Measurements from ENCODE around the gene CNR2. TPM values are rescaled to one million over a fixed set of nuclear protein-coding genes. Genes with fewer than 3 reads are reported as not detected.

Gene CNR2
- total RNA-seq, 2 donors from 2014 or later, result 0.13 to 0.85 TPM

DNA sequence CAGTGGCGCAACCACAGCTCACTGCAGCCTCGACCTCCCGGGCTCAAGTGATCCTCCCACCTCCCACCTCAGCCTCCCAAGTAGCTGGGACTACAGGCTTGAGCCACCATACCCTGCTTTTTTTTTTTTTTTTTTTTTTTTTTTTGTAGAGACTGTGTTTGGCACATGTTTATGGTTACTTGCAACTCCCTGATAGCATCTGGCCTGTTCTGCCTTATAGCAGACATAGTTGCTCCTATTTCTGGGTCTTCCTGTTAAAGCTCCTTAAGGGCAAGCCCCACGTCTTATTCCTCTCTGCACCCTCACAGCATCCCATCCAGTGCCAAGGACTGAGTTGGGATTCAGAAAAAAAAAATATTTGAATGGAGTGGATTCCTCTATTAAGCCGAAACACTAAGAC, 17.1 kb upstream of the CNR2 start:
- Mint-ChIP-seq H3K27ac (no peak overlapping the region), H3K36me3 (ENCODE audit: low read depth) (no peaks in the 10 kb centered on the region), H3K4me1 (peaks cover 2% of the 10 kb centered on the region), H3K27me3 (peaks cover 17% of the 10 kb centered on the region), H3K4me3 (no peak overlapping the region)
- DNase-seq, result no peak
- H3K9me3 ChIP-seq (ENCODE audit: control insufficient read depth, low read length, poor library complexity, severe bottlenecking), result no peaks in the 10 kb centered on the region
- ATAC-seq, result no peak

DNA sequence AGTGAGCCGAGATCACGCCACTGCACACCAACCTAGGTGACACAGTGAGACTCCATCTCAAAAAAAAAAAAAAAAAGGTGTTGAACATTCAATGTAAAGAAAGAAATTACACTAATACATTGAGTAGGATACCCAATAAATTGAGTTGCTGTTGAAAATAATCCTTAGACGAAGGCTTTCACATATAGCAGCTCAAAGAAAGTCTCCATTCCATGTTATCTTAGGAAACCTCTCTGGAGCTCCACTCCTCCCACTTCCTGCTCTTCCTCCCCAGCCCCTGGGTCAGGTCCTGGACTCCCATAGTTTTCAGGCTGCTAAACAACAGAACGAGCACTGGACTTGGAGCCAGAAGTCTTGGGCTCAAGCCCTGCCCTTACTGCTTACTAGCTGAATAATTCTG, 15.6 kb upstream of the CNR2 start:
- Mint-ChIP-seq H3K36me3 (ENCODE audit: low read depth) (no peaks in the 10 kb centered on the region), H3K27me3 (peaks cover 17% of the 10 kb centered on the region), H3K4me1 (peaks cover 2% of the 10 kb centered on the region), H3K4me3 (no peak overlapping the region), H3K27ac (no peak overlapping the region)
- ATAC-seq, result no peak
- H3K9me3 ChIP-seq (ENCODE audit: control insufficient read depth, low read length, poor library complexity, severe bottlenecking), result no peaks in the 10 kb centered on the region
- DNase-seq, result no peak

DNA sequence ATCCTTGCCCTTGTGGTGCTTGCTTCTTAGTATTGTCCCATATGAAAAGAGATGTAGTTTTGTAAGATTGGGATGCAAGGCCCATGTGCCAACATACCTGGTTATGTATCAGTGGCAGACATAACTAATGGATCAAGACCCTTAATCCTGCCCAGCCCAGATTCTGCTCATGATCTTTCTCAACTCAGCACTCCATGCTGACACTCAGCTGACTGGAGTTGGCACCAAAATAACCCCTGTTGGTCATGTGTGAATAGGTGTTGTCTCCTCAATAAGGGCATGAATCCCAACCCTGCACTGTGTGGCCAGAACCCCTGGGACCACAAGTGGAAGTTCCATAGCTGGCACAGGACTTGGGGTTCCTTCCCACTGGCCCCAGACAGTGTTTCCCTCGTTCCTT, 13.9 kb upstream of the CNR2 start:
- no peak for DNase-seq
- no peaks in the 10 kb centered on the region for H3K9me3 ChIP-seq (ENCODE audit: control insufficient read depth, low read length, poor library complexity, severe bottlenecking)
- Mint-ChIP-seq H3K27ac (peak overlapping the region; percentile 24), H3K4me1 (peaks cover 2% of the 10 kb centered on the region), H3K27me3 (peaks cover 17% of the 10 kb centered on the region), H3K4me3 (no peak overlapping the region), H3K36me3 (ENCODE audit: low read depth) (no peaks in the 10 kb centered on the region)
- no peak for ATAC-seq

DNA sequence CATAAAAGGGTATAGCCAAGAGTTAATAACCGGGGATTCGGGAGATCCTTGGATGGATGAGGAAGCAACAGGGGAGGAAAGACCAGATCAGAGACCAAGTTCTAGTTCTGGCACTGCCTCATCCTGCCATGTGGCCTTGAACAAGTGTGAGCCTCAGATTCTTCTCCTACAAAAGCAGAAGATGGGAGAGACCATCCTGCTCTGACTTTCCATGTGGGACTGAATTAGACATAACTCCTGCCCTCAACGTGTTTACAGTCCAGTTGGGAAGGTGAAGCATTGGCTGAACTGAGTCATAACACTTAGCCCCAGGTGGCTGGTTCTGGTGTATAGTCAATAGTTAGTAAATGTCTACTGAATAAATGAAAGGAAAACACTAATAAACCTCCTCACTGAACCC, 12.1 kb upstream of the CNR2 start:
- H3K4me1 Mint-ChIP-seq, result peaks cover 2% of the 10 kb centered on the region
- DNase-seq, result no peak
- H3K4me3 Mint-ChIP-seq, result no peak overlapping the region
- H3K27ac Mint-ChIP-seq, result no peak overlapping the region
- no peaks in the 10 kb centered on the region for H3K9me3 ChIP-seq (ENCODE audit: control insufficient read depth, low read length, poor library complexity, severe bottlenecking)
- H3K27me3 Mint-ChIP-seq, result peaks cover 17% of the 10 kb centered on the region
- no peak for ATAC-seq
- H3K36me3 Mint-ChIP-seq (ENCODE audit: low read depth), result no peaks in the 10 kb centered on the region

DNA sequence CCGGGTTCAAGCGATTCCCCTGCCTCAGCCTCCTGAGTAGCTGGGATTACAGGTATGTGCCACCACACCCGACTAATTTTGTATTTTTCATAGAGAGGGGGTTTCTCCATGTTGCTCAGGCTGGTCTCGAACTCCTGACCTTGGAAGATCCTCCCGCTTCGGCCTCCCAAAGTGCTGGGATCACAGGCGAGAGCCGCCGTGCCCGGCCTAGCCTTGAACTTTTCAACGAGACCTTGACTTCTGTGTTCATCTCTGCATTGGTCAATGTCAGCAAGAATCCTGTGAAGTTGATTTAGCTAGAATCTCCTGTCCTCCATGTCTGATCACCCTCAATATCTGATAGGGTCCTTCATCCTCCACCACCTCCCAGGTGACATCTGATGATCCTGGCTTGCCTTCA, 11.4 kb upstream of the CNR2 start:
- Mint-ChIP-seq H3K27me3 (peaks cover 17% of the 10 kb centered on the region), H3K27ac (no peak overlapping the region), H3K4me3 (no peak overlapping the region), H3K36me3 (ENCODE audit: low read depth) (no peaks in the 10 kb centered on the region), H3K4me1 (peaks cover 5% of the 10 kb centered on the region)
- no peak for DNase-seq
- no peaks in the 10 kb centered on the region for H3K9me3 ChIP-seq (ENCODE audit: control insufficient read depth, low read length, poor library complexity, severe bottlenecking)
- no peak for ATAC-seq

DNA sequence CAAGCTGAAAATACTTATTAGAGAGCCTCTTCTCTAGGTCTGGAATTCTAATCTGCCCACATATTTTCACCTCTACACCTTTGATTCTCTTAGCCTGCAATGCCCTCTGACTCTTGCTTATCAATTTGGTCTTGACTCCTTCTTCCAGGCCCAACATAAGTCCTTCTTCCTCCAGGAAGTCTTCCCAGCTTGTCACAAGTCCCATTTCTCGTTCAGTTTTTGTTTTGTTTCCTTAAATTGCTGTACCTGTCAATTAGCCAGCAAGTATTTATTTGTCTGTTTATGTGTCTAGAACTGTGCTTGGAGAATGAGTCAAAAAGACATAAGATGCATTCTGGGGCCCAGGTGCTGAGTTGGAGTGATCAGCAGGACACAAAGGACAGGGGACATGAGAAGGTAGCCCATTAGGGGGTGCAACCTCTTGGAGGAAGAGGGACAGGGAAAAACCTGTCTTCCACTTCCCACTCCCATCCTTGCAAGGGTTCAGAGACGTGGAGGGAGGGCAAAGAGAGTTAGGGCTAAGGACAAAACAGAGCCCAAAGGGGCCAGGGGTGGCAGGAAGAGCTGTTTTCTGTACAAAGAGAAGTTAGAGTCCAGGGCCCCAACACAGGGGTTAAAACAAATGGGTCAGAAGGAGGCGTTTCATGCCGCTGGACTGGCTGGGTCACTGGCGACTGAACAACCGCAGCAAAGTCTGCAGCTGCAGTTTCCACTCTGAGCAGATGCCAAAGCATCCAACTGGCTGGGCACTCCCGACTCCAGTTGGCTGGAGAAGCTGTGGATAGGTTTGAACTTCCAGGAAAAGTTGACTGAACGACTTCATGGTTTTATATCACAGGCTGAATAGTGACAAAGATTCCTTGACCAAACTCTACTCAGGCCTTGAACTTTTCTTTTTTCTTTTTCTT, 10.7 kb upstream of the CNR2 start:
- ATAC-seq (no peak), DNase-seq (no peak)
- Mint-ChIP-seq H3K27me3 (peaks cover 14% of the 10 kb centered on the region), H3K4me3 (no peak overlapping the region), H3K27ac (no peak overlapping the region), H3K36me3 (ENCODE audit: low read depth) (no peaks in the 10 kb centered on the region), H3K4me1 (peaks cover 3% of the 10 kb centered on the region)
- H3K9me3 ChIP-seq (ENCODE audit: control insufficient read depth, low read length, poor library complexity, severe bottlenecking), result no peaks in the 10 kb centered on the region

DNA sequence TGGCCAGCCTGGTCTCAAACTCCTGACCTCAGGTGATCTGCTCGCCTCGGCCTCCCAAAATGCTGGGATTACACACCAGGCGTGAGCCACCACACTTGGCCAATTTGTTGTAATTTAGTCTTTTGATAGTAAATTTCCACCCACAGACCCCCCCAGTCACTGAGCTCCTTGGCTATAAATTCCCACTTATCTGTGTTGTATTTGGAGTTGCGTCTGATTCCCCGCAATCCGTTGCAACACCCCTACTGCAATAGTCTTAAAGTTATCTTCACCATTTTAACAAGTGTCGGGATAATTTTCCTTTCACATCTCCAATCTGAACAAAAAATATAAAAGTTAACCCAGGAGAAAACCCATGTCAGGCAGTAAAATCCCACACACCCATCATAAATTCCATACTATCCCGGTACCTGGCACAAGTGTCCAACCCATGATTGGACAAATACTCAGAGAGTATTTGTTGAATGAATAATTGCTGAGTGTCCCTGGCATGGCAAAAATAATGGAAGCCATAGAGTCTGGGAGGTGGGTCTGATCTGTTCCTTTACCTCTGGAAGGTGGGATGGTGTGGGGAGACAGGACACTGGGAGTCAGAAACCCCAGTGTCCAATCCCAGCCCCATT, 9.3 kb upstream of the CNR2 start:
- H3K27me3 Mint-ChIP-seq, result peaks cover 4% of the 10 kb centered on the region
- no peak overlapping the region for H3K4me3 Mint-ChIP-seq
- H3K27ac Mint-ChIP-seq, result no peak overlapping the region
- H3K9me3 ChIP-seq (ENCODE audit: control insufficient read depth, low read length, poor library complexity, severe bottlenecking), result no peaks in the 10 kb centered on the region
- peaks cover 3% of the 10 kb centered on the region for H3K4me1 Mint-ChIP-seq
- DNase-seq (no peak), ATAC-seq (no peak)
- H3K36me3 Mint-ChIP-seq (ENCODE audit: low read depth), result no peaks in the 10 kb centered on the region

DNA sequence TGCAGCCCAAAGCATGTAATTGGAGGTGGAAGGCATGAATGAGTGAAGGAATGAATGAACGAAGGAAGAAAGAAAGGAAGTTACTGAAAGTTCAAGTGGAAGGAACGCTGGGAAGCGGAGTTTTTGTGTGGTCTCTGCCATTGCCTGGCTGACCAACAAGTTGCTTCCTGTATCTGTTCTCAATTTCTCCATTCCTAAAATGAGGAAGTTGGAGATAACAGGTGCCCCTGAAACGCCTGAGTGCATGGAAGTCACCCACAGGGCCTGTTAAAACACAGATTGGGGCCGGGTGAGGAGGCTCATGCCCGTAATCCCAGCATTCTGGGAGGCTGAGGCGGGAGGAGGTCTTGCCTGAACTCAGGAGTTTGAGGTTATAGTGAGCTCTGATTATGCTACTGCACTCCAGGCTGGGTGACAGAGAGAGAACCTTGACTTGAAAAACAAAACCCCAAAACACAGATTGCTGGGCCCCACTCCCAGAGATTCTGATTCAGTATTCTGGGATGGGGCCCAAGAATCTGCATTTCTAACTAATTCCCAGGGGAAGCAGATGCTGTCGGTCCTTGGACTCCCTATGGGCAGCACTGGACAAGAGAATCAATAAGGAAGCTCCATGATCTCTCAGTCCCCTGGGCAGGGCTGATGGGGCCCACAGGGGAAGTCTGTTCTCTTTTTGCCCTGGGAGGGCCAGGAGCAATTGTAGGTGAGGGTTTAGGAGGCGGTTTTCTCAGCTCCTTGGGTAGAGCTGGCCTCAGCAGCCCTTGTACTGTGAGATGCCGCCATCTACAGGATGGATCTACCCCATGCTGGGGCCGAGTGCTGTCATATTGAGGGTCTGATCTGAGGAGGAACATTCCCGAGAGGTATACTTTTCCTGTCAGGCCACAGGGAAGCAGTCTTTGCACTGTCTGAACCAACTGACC, 3.3 kb upstream of the CNR2 start:
- Mint-ChIP-seq H3K27me3 (peaks cover 4% of the 10 kb centered on the region), H3K36me3 (ENCODE audit: low read depth) (peaks cover 2% of the 10 kb centered on the region), H3K4me1 (peaks cover 14% of the 10 kb centered on the region), H3K27ac (no peak overlapping the region), H3K4me3 (peak overlapping the region; percentile 25)
- DNase-seq (no peak), ATAC-seq (peak; percentile 76)
- no peaks in the 10 kb centered on the region for H3K9me3 ChIP-seq (ENCODE audit: control insufficient read depth, low read length, poor library complexity, severe bottlenecking)

DNA sequence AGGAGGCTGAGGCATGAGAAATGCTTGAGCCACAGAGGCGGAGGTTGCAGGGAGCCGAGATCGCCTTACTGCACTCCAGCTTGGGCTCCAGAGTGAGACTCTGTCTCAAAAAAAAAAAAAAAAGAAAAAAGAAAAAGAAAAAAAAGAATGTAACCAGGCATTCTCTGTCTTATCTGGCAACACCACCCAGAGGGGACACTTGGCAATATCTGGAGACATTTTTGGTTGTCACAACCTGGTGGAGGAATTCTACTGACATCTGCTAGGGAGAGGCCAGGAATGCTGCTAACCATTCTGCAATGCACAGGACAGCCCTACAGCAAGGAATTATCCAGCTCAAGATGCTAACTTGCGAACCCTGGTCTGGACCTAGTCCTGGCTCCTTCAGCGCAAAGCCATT, 2.3 kb upstream of the CNR2 start:
- Mint-ChIP-seq H3K27me3 (peaks cover 4% of the 10 kb centered on the region), H3K4me1 (peaks cover 17% of the 10 kb centered on the region), H3K36me3 (ENCODE audit: low read depth) (peaks cover 2% of the 10 kb centered on the region), H3K27ac (no peak overlapping the region), H3K4me3 (no peak overlapping the region)
- no peak for ATAC-seq
- H3K9me3 ChIP-seq (ENCODE audit: control insufficient read depth, low read length, poor library complexity, severe bottlenecking), result no peaks in the 10 kb centered on the region
- no peak for DNase-seq

DNA sequence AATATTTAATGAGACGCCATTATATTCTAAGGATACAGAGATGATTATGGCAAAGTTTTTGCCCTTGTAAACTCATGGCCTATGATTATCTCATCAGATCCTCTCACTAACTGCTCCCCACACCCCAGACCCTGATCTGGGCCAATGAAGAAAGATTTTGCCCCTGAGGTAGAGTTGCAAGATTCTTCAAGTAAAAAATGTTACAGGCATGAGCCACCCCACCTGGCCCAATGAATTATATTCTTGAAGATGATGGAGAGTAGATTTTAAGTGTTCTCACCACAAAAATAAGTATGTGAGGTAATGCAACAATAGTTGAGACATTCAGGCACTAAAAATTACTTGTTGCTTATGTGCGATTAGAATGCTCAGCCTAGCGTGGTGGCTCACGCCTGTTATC, 1.8 kb upstream of the CNR2 start:
- Mint-ChIP-seq H3K36me3 (ENCODE audit: low read depth) (peaks cover 2% of the 10 kb centered on the region), H3K27me3 (peaks cover 4% of the 10 kb centered on the region), H3K4me1 (peaks cover 17% of the 10 kb centered on the region), H3K4me3 (no peak overlapping the region), H3K27ac (no peak overlapping the region)
- no peak for DNase-seq
- H3K9me3 ChIP-seq (ENCODE audit: control insufficient read depth, low read length, poor library complexity, severe bottlenecking), result no peaks in the 10 kb centered on the region
- no peak for ATAC-seq

DNA sequence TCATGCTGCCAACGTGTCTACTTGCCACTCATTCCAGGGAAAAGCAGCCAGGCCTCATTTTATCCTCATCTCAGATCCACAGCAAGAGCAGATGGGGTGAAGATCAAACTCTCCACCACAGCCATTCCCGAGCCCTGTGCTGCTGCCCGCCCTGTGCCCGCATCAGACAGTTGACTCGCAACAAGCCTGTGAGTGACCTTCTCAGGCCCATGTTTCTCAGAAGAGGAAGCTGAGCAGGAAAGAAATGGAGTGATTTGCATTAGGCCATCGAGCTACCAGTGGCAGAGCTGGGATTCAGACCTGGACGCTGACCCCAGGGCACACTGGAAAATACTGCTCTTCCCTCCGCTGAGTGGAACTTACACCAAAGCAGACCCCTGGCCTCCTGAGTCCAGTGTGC, 1.2 kb downstream of the CNR2 start:
- peaks cover 13% of the 10 kb centered on the region for H3K27me3 Mint-ChIP-seq
- no peak overlapping the region for H3K27ac Mint-ChIP-seq
- peaks cover 21% of the 10 kb centered on the region for H3K4me1 Mint-ChIP-seq

DNA sequence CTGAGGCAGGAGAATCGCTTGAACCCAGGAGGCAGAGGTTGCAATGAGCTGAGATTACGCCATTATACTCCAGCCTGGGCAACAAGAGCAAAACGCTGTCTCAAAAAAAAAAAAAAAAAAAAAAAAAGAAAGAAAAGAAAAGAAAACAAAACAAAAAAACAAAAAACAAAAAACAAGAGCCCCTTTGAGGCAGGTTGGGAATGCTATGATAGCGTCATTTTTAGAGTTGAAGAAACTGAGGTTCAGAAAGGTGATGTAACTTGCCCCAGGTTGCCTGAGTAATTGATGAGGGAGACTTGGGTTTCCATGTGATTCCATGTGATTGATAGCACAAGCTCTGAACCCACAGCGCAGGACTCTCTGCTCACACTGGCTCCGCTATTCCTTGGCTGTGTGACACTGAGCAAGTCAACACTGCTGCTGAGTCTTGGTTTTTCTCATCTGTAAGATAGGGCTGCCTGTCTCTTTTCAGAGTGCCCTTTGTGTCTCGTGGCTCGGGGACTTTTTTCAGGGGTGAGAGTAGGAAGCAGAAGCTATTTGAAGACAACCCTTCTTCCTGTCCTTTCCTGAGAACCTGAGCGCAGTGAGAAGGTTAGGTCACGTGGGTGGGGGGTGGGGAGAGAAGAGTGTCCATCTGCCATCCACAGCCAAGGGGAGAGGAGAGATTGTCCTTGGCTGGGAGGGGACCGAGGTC, 2.5 kb downstream of the CNR2 start:
- peak; percentile 42 for ATAC-seq

More for the DNA sequence above, 1.2 kb downstream of the CNR2 start:
- DNase-seq, result no peak
- Mint-ChIP-seq H3K36me3 (ENCODE audit: low read depth) (peaks cover 2% of the 10 kb centered on the region), H3K4me3 (no peak overlapping the region)
- H3K9me3 ChIP-seq (ENCODE audit: control insufficient read depth, low read length, poor library complexity, severe bottlenecking), result no peaks in the 10 kb centered on the region
- no peak for ATAC-seq

More for the DNA sequence above, 2.5 kb downstream of the CNR2 start:
- Mint-ChIP-seq H3K4me3 (no peak overlapping the region), H3K27me3 (peaks cover 19% of the 10 kb centered on the region), H3K27ac (no peak overlapping the region), H3K4me1 (peaks cover 17% of the 10 kb centered on the region), H3K36me3 (ENCODE audit: low read depth) (peaks cover 2% of the 10 kb centered on the region)
- no peaks in the 10 kb centered on the region for H3K9me3 ChIP-seq (ENCODE audit: control insufficient read depth, low read length, poor library complexity, severe bottlenecking)
- DNase-seq, result no peak
